PFSK-1 (cell line): ENCODE measurements around the gene WDPCP.

Experiments
- FOXP2 ChIP-seq: optimal IDR thresholded peaks from 2 replicates; pipeline ENCODE3; 2011; ENCODE audit warnings: borderline replicate concordance, control low read depth, inconsistent platforms; ENCODE audit not compliant: insufficient read depth; ENCODE audit errors: extremely low read length, extremely low read depth
- POLR2AphosphoS5 ChIP-seq: IDR thresholded peaks from 2 replicates; pipeline ENCODE4 v1.6.1; 2012; ENCODE audit warnings: low read depth, mild to moderate bottlenecking, control low read depth, low read length, moderate library complexity
- SIN3A ChIP-seq: IDR thresholded peaks from 2 replicates; pipeline ENCODE4 v1.6.1; 2012; ENCODE audit warnings: mild to moderate bottlenecking, low read length, moderate library complexity, borderline replicate concordance; ENCODE audit not compliant: insufficient read depth
- TAF1 ChIP-seq: IDR thresholded peaks from 2 replicates; pipeline ENCODE4 v1.6.1; 2012; ENCODE audit warnings: low read length, control low read depth, borderline replicate concordance; ENCODE audit not compliant: insufficient read depth
- TF ChIP-seq, protein P1 (sequence below), 2 experiments: IDR thresholded peaks; 2 replicates each; pipeline versions ENCODE4 v1.6.1 to v1.8.0; 2011 to 2012; ENCODE audit warnings: low read depth in 2 of 2, low read length in 2 of 2, control low read depth in 1 of 2, inconsistent platforms in 1 of 2, mild to moderate bottlenecking in 1 of 2, moderate library complexity in 1 of 2; ENCODE audit not compliant: insufficient read depth in 1 of 2

DNA sequence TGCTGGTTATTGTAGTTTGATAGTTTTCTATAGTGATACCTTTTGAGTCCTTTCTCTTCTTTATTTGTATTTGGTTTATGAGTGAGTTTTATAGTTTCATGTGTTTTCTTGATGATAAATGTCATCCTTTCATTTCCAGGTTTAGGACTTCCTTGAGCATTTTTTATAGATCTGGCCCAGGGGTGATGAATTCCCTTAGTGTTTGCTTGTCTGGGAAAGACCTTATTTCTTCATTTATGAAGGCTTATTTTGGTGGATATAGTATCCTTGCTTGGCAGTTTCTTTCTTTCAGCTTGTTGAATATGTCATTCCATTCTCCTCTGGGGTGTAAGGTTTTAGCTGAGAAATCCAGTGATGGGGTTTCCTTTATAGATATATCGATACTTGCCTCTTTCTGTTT is 483.8 kb downstream of the WDPCP start:
- TF ChIP-seq POLR2AphosphoS5, result no peak
- TF ChIP-seq TAF1, result no peak
- no peak for TF ChIP-seq SIN3A
- TF ChIP-seq, protein P1, sequence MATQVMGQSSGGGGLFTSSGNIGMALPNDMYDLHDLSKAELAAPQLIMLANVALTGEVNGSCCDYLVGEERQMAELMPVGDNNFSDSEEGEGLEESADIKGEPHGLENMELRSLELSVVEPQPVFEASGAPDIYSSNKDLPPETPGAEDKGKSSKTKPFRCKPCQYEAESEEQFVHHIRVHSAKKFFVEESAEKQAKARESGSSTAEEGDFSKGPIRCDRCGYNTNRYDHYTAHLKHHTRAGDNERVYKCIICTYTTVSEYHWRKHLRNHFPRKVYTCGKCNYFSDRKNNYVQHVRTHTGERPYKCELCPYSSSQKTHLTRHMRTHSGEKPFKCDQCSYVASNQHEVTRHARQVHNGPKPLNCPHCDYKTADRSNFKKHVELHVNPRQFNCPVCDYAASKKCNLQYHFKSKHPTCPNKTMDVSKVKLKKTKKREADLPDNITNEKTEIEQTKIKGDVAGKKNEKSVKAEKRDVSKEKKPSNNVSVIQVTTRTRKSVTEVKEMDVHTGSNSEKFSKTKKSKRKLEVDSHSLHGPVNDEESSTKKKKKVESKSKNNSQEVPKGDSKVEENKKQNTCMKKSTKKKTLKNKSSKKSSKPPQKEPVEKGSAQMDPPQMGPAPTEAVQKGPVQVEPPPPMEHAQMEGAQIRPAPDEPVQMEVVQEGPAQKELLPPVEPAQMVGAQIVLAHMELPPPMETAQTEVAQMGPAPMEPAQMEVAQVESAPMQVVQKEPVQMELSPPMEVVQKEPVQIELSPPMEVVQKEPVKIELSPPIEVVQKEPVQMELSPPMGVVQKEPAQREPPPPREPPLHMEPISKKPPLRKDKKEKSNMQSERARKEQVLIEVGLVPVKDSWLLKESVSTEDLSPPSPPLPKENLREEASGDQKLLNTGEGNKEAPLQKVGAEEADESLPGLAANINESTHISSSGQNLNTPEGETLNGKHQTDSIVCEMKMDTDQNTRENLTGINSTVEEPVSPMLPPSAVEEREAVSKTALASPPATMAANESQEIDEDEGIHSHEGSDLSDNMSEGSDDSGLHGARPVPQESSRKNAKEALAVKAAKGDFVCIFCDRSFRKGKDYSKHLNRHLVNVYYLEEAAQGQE (IDR thresholded peaks at IDR 0.05; ENCODE audit: insufficient read depth in 1 of 2, low read depth in 2 of 2, low read length in 2 of 2), result no peak
- no peak for TF ChIP-seq FOXP2
